Mammary epithelial cell (primary cell): ENCODE results near the gene NET1.

ENCODE experiments used
- EZH2 ChIP-seq: IDR thresholded peaks from 2 replicates; pipeline ENCODE4 v1.6.1; 2012; ENCODE audit warnings: low read length, inconsistent platforms, borderline replicate concordance
- TF ChIP-seq, protein P1 (sequence below), 2 donors: IDR thresholded peaks in 1 of 2; conservative IDR thresholded peaks in 1 of 2; 2 replicates each; pipeline ENCODE4 v1.5.1; 2011 to 2012; ENCODE audit warnings: inconsistent platforms in 2 of 2, low read length in 2 of 2, mild to moderate bottlenecking in 2 of 2, control low read depth in 1 of 2, low read depth in 1 of 2; ENCODE audit not compliant: insufficient read depth in 1 of 2; ENCODE audit errors: extremely low read depth in 1 of 2

DNA sequence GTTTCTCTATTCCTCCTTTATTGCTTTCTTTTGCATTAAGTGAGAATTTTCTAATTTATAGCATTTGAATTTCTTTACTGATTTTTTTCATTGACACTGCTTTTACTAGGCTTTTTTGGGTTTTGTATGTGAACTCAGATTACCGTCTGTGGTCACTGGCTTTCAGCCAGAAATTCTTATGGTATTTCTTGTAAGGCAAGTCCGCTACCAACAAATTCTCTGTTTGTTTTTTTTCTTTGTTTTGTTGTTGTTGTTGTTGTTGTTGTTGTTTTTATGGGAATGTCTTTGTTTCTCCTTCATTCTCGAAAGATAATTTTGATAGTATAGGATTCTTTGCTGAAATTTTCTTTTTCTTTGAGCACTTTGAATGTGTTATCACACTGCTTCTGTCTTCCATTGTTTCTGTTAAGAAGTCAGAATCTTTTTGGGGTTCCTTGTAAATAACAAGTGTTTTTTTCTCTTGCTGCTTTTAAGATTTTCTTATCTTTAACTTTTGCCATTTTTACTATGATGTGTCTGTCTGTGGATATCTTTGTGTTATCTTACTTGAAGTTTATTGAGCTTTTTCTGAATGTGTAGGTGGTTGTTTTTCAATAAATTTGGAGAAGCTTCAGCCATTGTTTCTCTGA, 7.2 kb downstream of the NET1 start:
- TF ChIP-seq, protein P1, sequence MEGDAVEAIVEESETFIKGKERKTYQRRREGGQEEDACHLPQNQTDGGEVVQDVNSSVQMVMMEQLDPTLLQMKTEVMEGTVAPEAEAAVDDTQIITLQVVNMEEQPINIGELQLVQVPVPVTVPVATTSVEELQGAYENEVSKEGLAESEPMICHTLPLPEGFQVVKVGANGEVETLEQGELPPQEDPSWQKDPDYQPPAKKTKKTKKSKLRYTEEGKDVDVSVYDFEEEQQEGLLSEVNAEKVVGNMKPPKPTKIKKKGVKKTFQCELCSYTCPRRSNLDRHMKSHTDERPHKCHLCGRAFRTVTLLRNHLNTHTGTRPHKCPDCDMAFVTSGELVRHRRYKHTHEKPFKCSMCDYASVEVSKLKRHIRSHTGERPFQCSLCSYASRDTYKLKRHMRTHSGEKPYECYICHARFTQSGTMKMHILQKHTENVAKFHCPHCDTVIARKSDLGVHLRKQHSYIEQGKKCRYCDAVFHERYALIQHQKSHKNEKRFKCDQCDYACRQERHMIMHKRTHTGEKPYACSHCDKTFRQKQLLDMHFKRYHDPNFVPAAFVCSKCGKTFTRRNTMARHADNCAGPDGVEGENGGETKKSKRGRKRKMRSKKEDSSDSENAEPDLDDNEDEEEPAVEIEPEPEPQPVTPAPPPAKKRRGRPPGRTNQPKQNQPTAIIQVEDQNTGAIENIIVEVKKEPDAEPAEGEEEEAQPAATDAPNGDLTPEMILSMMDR (conservative IDR thresholded peaks at IDR 0.05 in 1 of 2, IDR thresholded peaks at IDR 0.05 in 1 of 2; ENCODE audit: extremely low read depth in 1 of 2, insufficient read depth in 1 of 2, low read depth in 1 of 2, low read length in 2 of 2): no peak
- no peak for TF ChIP-seq EZH2
